Suprapubic skin (tissue), 4 donors: ENCODE measurements around the gene BCL11B. TPM values are rescaled to one million over a fixed set of nuclear protein-coding genes. Genes with fewer than 3 reads are reported as not detected.

ENCODE experiments used
- DNase-seq, 2 donors: peaks; one replicate each; pipeline ENCODE4 v3.0.0-alpha.2; 2019; ENCODE audit warnings: low spot score in 2 of 2
- H3K27ac ChIP-seq: fragments of 200-600 bp; sonication (generic); one replicate; pipeline ENCODE4 v1.5.1; 2019
- H3K27me3 ChIP-seq: fragments of 200-600 bp; sonication (generic); one replicate; pipeline ENCODE4 v1.5.1; 2019
- H3K36me3 ChIP-seq: fragments of 200-600 bp; sonication (generic); one replicate; pipeline ENCODE4 v1.5.1; 2019
- H3K4me1 ChIP-seq: fragments of 200-600 bp; sonication (generic); one replicate; pipeline ENCODE4 v1.5.1; 2019
- H3K4me3 ChIP-seq: fragments of 200-600 bp; sonication (generic); one replicate; pipeline ENCODE4 v1.5.1; 2019; ENCODE audit warnings: mild to moderate bottlenecking
- H3K9me3 ChIP-seq: fragments of 200-600 bp; sonication (generic); one replicate; pipeline ENCODE4 v1.5.1; 2019
- CTCF ChIP-seq, 2 donors: fragments of 200-600 bp in 1 of 2; fragments of 450-650 bp in 1 of 2; sonication (generic) in 1 of 2; IDR thresholded peaks; one replicate each; pipeline ENCODE4 v1.5.1; 2016 to 2019; ENCODE audit warnings: antibody characterized with exemption in 2 of 2, mild to moderate bottlenecking in 1 of 2, moderate library complexity in 1 of 2
- EP300 ChIP-seq: sonication (generic); formaldehyde crosslinking; IDR thresholded peaks from one replicate; pipeline ENCODE4 v1.6.1; 2017; ENCODE audit warnings: antibody characterized with exemption
- POLR2A ChIP-seq, 2 donors: fragments of 450-650 bp; IDR thresholded peaks; one replicate each; pipeline ENCODE4 v1.6.1; 2017; ENCODE audit warnings: antibody characterized with exemption in 2 of 2, mild to moderate bottlenecking in 2 of 2, moderate library complexity in 2 of 2
- POLR2AphosphoS5 ChIP-seq, 3 donors: sonication (generic); formaldehyde crosslinking; IDR thresholded peaks; one replicate each; pipeline ENCODE4 v1.6.1; 2017; ENCODE audit warnings: antibody characterized with exemption in 3 of 3
- WGBS: methylation state at CpG from one replicate; pipeline ENCODE4 v1.1.5; 2018; 5-methylcytosine and 5-hydroxymethylcytosine counted together
- total RNA-seq, 4 donors: library from RNA; depleted of rRNA; stranded (reverse); fragments of >200 nt; gene quantifications; one replicate each; pipeline ENCODE4 v1.1.0, GENCODE V29; 2016

The BCL11B gene
- total RNA-seq, 4 donors from 2014 or later, result 35.9 to 53.8 (median 47.5) TPM

DNA sequence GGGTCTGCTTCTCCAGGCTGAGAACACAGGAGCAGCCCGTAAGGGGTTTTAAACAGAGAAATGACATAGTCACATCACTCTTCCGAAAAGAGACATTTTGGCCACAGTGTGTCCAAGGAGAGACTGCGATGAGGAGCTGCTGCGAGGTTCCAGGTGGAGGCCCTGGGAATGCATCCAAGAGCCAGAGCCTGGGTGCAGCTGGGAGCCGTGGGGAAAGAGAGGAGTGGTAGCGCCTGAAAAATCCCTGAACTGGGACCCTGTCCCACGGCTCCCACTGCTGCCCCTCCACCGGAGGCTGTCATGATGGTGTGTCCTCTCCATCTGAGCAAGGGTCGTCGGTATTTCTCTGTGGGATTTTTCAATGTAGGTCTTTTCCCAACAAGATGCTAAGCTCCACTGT lies 146.9 kb downstream of the BCL11B start:
- Histone ChIP-seq H3K9me3 (no peaks in the 10 kb centered on the region), H3K4me1 (no peaks in the 10 kb centered on the region), H3K27ac (no peak overlapping the region), H3K27me3 (peaks cover 4% of the 10 kb centered on the region), H3K4me3 (no peak overlapping the region), H3K36me3 (no peaks in the 10 kb centered on the region)
- WGBS, result 92% methylated on average over 10 of the region's 10 CpGs
- no peak for DNase-seq
- TF ChIP-seq EP300, result no peak
- no peak for TF ChIP-seq POLR2A (IDR thresholded peaks at IDR 0.05)
- TF ChIP-seq CTCF (IDR thresholded peaks at IDR 0.05), result no peak
- TF ChIP-seq POLR2AphosphoS5 (IDR thresholded peaks at IDR 0.05), result no peak

GRCh38 chr14:99124482-99125105 lies 147.4 kb downstream of the BCL11B start:
- no peaks in the 10 kb centered on the region for H3K9me3 ChIP-seq
- no peak overlapping the region for H3K4me3 ChIP-seq
- no peaks in the 10 kb centered on the region for H3K4me1 ChIP-seq
- no peak for DNase-seq
- peaks cover 4% of the 10 kb centered on the region for H3K27me3 ChIP-seq
- TF ChIP-seq CTCF (IDR thresholded peaks at IDR 0.05) (no peak), POLR2AphosphoS5 (IDR thresholded peaks at IDR 0.05) (no peak), POLR2A (IDR thresholded peaks at IDR 0.05) (no peak), EP300 (no peak)
- H3K27ac ChIP-seq, result no peak overlapping the region
- H3K36me3 ChIP-seq, result no peaks in the 10 kb centered on the region
- 98% methylated on average over 9 of the region's 10 CpGs for WGBS

- 96% methylated on average over 9 of the region's 9 CpGs for WGBS
- TF ChIP-seq POLR2AphosphoS5 (IDR thresholded peaks at IDR 0.05) (no peak), POLR2A (IDR thresholded peaks at IDR 0.05) (no peak), EP300 (no peak), CTCF (IDR thresholded peaks at IDR 0.05) (no peak)
- Histone ChIP-seq H3K27me3 (peaks cover 13% of the 10 kb centered on the region), H3K4me3 (no peak overlapping the region), H3K36me3 (no peaks in the 10 kb centered on the region), H3K27ac (no peak overlapping the region), H3K4me1 (no peaks in the 10 kb centered on the region), H3K9me3 (no peaks in the 10 kb centered on the region)
- no peak for DNase-seq
Observed at GRCh38 chr14:99123208-99123870, 148.7 kb downstream of the BCL11B start.

- no peak for DNase-seq
- no peak for TF ChIP-seq EP300
- no peak for TF ChIP-seq POLR2AphosphoS5 (IDR thresholded peaks at IDR 0.05)
- TF ChIP-seq POLR2A (IDR thresholded peaks at IDR 0.05), result no peak
- TF ChIP-seq CTCF (IDR thresholded peaks at IDR 0.05), result no peak
Observed at GRCh38 chr14:99122521-99123125, 149.4 kb downstream of the BCL11B start.

GRCh38 chr14:99121319-99121875 lies 150.6 kb downstream of the BCL11B start:
- no peak for DNase-seq
- H3K4me1 ChIP-seq, result no peaks in the 10 kb centered on the region
- no peaks in the 10 kb centered on the region for H3K9me3 ChIP-seq
- no peak overlapping the region for H3K4me3 ChIP-seq
- H3K27ac ChIP-seq, result no peak overlapping the region
- no peaks in the 10 kb centered on the region for H3K36me3 ChIP-seq
- TF ChIP-seq POLR2A (IDR thresholded peaks at IDR 0.05) (no peak), CTCF (IDR thresholded peaks at IDR 0.05) (no peak), EP300 (no peak), POLR2AphosphoS5 (IDR thresholded peaks at IDR 0.05) (no peak)
- WGBS, result 93% methylated on average over 8 of the region's 13 CpGs
- peaks cover 21% of the 10 kb centered on the region for H3K27me3 ChIP-seq

More at GRCh38 chr14:99122521-99123125, 149.4 kb downstream of the BCL11B start:
- no peaks in the 10 kb centered on the region for H3K9me3 ChIP-seq
- H3K36me3 ChIP-seq, result no peaks in the 10 kb centered on the region
- H3K27ac ChIP-seq, result no peak overlapping the region
- peaks cover 18% of the 10 kb centered on the region for H3K27me3 ChIP-seq
- 85% methylated on average over 13 of the region's 18 CpGs for WGBS
- H3K4me3 ChIP-seq, result no peak overlapping the region
- H3K4me1 ChIP-seq, result no peaks in the 10 kb centered on the region
